ENCODE measurements around the gene GIMD1.
"Not testable (repeated sequence)": the region's sequence is repeated elsewhere in the genome, so short reads cannot be mapped to it uniquely, and the experiment has no call there.

GIMD1 gene

GRCh38 chr4:106368678-106369077, at the start of gene GIMD1:
Gene GIMD1 (minus strand): TSS chr4:106368778. CDS start chr4:106367435, 1,343 bp downstream.
- no peak for DNase-seq

GRCh38 chr4:106414366-106414765, 45.8 kb upstream of the GIMD1 start:
- DNase-seq, result no peak

GRCh38 chr4:106409901-106410889, 41.6 kb upstream of the GIMD1 start:
- no peak for DNase-seq

- DNase-seq, result not testable (repeated sequence)
Observed at GRCh38 chr4:106408004-106408403, 39.4 kb upstream of the GIMD1 start.

GRCh38 chr4:106401157-106401556, 32.6 kb upstream of the GIMD1 start:
- no peak for DNase-seq

GRCh38 chr4:106398898-106399297, 30.3 kb upstream of the GIMD1 start:
- not testable (repeated sequence) for DNase-seq

GRCh38 chr4:106395582-106395981, 27.0 kb upstream of the GIMD1 start:
- DNase-seq, result no peak

GRCh38 chr4:106385853-106386393, 17.3 kb upstream of the GIMD1 start:
- DNase-seq, result no peak

- no peak for DNase-seq
Observed at GRCh38 chr4:106384878-106385277, 16.3 kb upstream of the GIMD1 start.

- no peak for DNase-seq
Observed at GRCh38 chr4:106380179-106380578, 11.6 kb upstream of the GIMD1 start.

- DNase-seq, result no peak
Observed at GRCh38 chr4:106373026-106373425, 4.4 kb upstream of the GIMD1 start.

GRCh38 chr4:106371161-106371560, 2.6 kb upstream of the GIMD1 start:
- DNase-seq, result no peak

- DNase-seq, result no peak
Observed at GRCh38 chr4:106370214-106370613, 1.6 kb upstream of the GIMD1 start.

- no peak for DNase-seq
Observed at GRCh38 chr4:106369456-106370060, 980 bp upstream of the GIMD1 start.

GRCh38 chr4:106367072-106367471, 1.5 kb downstream of the GIMD1 start:
- DNase-seq, result no peak

GRCh38 chr4:106366026-106366425, 2.6 kb downstream of the GIMD1 start:
- DNase-seq, result no peak

GRCh38 chr4:106365613-106366012, 3.0 kb downstream of the GIMD1 start:
- DNase-seq, result no peak

- no peak for DNase-seq
Observed at GRCh38 chr4:106364282-106364681, 4.3 kb downstream of the GIMD1 start.

GRCh38 chr4:106362086-106362825, 6.3 kb downstream of the GIMD1 start:
- DNase-seq, result no peak

GRCh38 chr4:106358899-106359298, 9.7 kb downstream of the GIMD1 start:
- DNase-seq, result no peak

GRCh38 chr4:106355193-106355592, 13.4 kb downstream of the GIMD1 start:
- no peak for DNase-seq

GRCh38 chr4:106353786-106354185, 14.8 kb downstream of the GIMD1 start:
- no peak for DNase-seq

- DNase-seq, result no peak
Observed at GRCh38 chr4:106351016-106351415, 17.6 kb downstream of the GIMD1 start.
